ENCODE data around the gene CIRBP.

Gene CIRBP

GRCh38 chr19:1284293-1284978 is 15.3 kb downstream of the CIRBP start:
- Histone ChIP-seq H2BK120ac (ENCODE audit: insufficient read depth, low read length, poor library complexity) (no peak overlapping the region), H3K9me3 (ENCODE audit: insufficient read depth, low read depth, low read length) (no peaks in the 10 kb centered on the region), H2AK5ac (ENCODE audit: low read length) (no peak overlapping the region), H3K9ac (ENCODE audit: low read length) (no peak overlapping the region), H4K12ac (ENCODE audit: low read depth, low read length) (no peak overlapping the region), H3K18ac (ENCODE audit: low read length) (no peak overlapping the region), H2BK12ac (ENCODE audit: low read length) (no peak overlapping the region), H3K79me2 (ENCODE audit: control insufficient read depth, insufficient read depth, low read length, poor library complexity) (no peaks in the 10 kb centered on the region), H3K4ac (ENCODE audit: low read depth, low read length) (no peak overlapping the region), H4K8ac (ENCODE audit: low read depth, low read length) (no peak overlapping the region), H3K4me3 (ENCODE audit: low read depth, low read length) (no peak overlapping the region), H2BK5ac (ENCODE audit: low read depth, low read length, poor library complexity) (no peak overlapping the region), H3K79me1 (ENCODE audit: low read length) (no peaks in the 10 kb centered on the region), H3K14ac (ENCODE audit: low read length) (no peak overlapping the region), H2AFZ (ENCODE audit: insufficient read depth, low read length, poor library complexity) (no peak overlapping the region), H3K36me3 (ENCODE audit: control insufficient read depth in 1 of 2, insufficient read depth in 2 of 2, low read length in 2 of 2) (peaks cover under 1 to 1% of the 10 kb centered on the region in 2 experiments), H4K91ac (ENCODE audit: low read depth, low read length) (no peak overlapping the region), H3K4me2 (ENCODE audit: low read length) (no peak overlapping the region), H3K4me1 (ENCODE audit: control insufficient read depth in 1 of 2, insufficient read depth in 2 of 2, low read length in 2 of 2) (peaks cover 0 to 10% of the 10 kb centered on the region in 2 experiments), H3K27me3 (ENCODE audit: insufficient read depth, low read length) (peaks cover 7% of the 10 kb centered on the region), H3K27ac (ENCODE audit: low read depth, low read length) (no peak overlapping the region), H3K23ac (ENCODE audit: low read length) (no peak overlapping the region)
- no peak for DNase-seq
- no CpG with 5 or more reads among the region's 20 CpGs for WGBS (ENCODE audit: extremely low coverage, insufficient coverage, insufficient read length)

GRCh38 chr19:1284979-1285736 is 16.0 kb downstream of the CIRBP start:
- H3K27ac ChIP-seq (ENCODE audit: low read depth, low read length): no peak overlapping the region
- H2BK120ac ChIP-seq (ENCODE audit: insufficient read depth, low read length, poor library complexity): no peak overlapping the region
- H3K18ac ChIP-seq (ENCODE audit: low read length): no peak overlapping the region
- H3K9ac ChIP-seq (ENCODE audit: low read length): no peak overlapping the region
- no peak overlapping the region for H2AK5ac ChIP-seq (ENCODE audit: low read length)
- H3K79me2 ChIP-seq (ENCODE audit: control insufficient read depth, insufficient read depth, low read length, poor library complexity): no peaks in the 10 kb centered on the region
- WGBS (ENCODE audit: extremely low coverage, insufficient coverage, insufficient read length): no CpG with 5 or more reads among the region's 51 CpGs
- no peak overlapping the region for H2BK12ac ChIP-seq (ENCODE audit: low read length)
- peak overlapping the region; percentile 7 for H2AFZ ChIP-seq (ENCODE audit: insufficient read depth, low read length, poor library complexity)
- H3K4ac ChIP-seq (ENCODE audit: low read depth, low read length): no peak overlapping the region
- peak overlapping the region; percentile 57 for H4K8ac ChIP-seq (ENCODE audit: low read depth, low read length)
- H3K4me1 ChIP-seq (ENCODE audit: control insufficient read depth in 1 of 2, insufficient read depth in 2 of 2, low read length in 2 of 2): peaks cover 0 to 10% of the 10 kb centered on the region in 2 experiments
- H3K27me3 ChIP-seq (ENCODE audit: insufficient read depth, low read length): peaks cover 7% of the 10 kb centered on the region
- H3K14ac ChIP-seq (ENCODE audit: low read length): no peak overlapping the region
- no peak overlapping the region for H3K4me3 ChIP-seq (ENCODE audit: low read depth, low read length)
- no peak for DNase-seq
- H3K79me1 ChIP-seq (ENCODE audit: low read length): no peaks in the 10 kb centered on the region
- peak overlapping the region; percentile 63 for H3K4me2 ChIP-seq (ENCODE audit: low read length)
- peak overlapping the region; percentile 27 for H4K12ac ChIP-seq (ENCODE audit: low read depth, low read length)
- peak overlapping the region; percentile 30 for H4K91ac ChIP-seq (ENCODE audit: low read depth, low read length)
- H3K36me3 ChIP-seq (ENCODE audit: control insufficient read depth in 1 of 2, insufficient read depth in 2 of 2, low read length in 2 of 2): no peaks in the 10 kb centered on the region
- H3K9me3 ChIP-seq (ENCODE audit: insufficient read depth, low read depth, low read length): no peaks in the 10 kb centered on the region
- no peak overlapping the region for H3K23ac ChIP-seq (ENCODE audit: low read length)
- no peak overlapping the region for H2BK5ac ChIP-seq (ENCODE audit: low read depth, low read length, poor library complexity)

- no peak for DNase-seq
- peak within 1 kb of the TSS; percentile 7 for H2AFZ ChIP-seq (ENCODE audit: insufficient read depth, low read length, poor library complexity)
- peak within 1 kb of the TSS; percentile 65 for H2AK5ac ChIP-seq (ENCODE audit: low read length)
- H3K4me3 ChIP-seq (ENCODE audit: low read depth, low read length): peak within 1 kb of the TSS; percentile 71
- peak within 1 kb of the TSS; percentile 63 for H3K4me2 ChIP-seq (ENCODE audit: low read length)
- H3K14ac ChIP-seq (ENCODE audit: low read length): peak within 1 kb of the TSS; percentile 68
- peak within 1 kb of the TSS; percentile 70 for H4K12ac ChIP-seq (ENCODE audit: low read depth, low read length)
- no peaks in the 10 kb centered on the region for H3K36me3 ChIP-seq (ENCODE audit: control insufficient read depth in 1 of 2, insufficient read depth in 2 of 2, low read length in 2 of 2)
- peak within 1 kb of the TSS; percentile 61 for H3K18ac ChIP-seq (ENCODE audit: low read length)
- H2BK12ac ChIP-seq (ENCODE audit: low read length): no peak within 1 kb of the TSS
- H3K27me3 ChIP-seq (ENCODE audit: insufficient read depth, low read length): peaks cover 7% of the 10 kb centered on the region
- H3K4me1 ChIP-seq (ENCODE audit: control insufficient read depth in 1 of 2, insufficient read depth in 2 of 2, low read length in 2 of 2): peaks cover 0 to 10% of the 10 kb centered on the region in 2 experiments
- H3K9ac ChIP-seq (ENCODE audit: low read length): no peak within 1 kb of the TSS
- no peak within 1 kb of the TSS for H2BK120ac ChIP-seq (ENCODE audit: insufficient read depth, low read length, poor library complexity)
- no peaks in the 10 kb centered on the region for H3K79me2 ChIP-seq (ENCODE audit: control insufficient read depth, insufficient read depth, low read length, poor library complexity)
- no CpG with 5 or more reads among the region's 113 CpGs for WGBS (ENCODE audit: extremely low coverage, insufficient coverage, insufficient read length)
- H4K91ac ChIP-seq (ENCODE audit: low read depth, low read length): peak within 1 kb of the TSS; percentile 30
- no peaks in the 10 kb centered on the region for H3K9me3 ChIP-seq (ENCODE audit: insufficient read depth, low read depth, low read length)
- no peaks in the 10 kb centered on the region for H3K79me1 ChIP-seq (ENCODE audit: low read length)
- no peak within 1 kb of the TSS for H3K27ac ChIP-seq (ENCODE audit: low read depth, low read length)
- peak within 1 kb of the TSS; percentile 21 for H3K4ac ChIP-seq (ENCODE audit: low read depth, low read length)
- H2BK5ac ChIP-seq (ENCODE audit: low read depth, low read length, poor library complexity): no peak within 1 kb of the TSS
- no peak within 1 kb of the TSS for H3K23ac ChIP-seq (ENCODE audit: low read length)
- peak within 1 kb of the TSS; percentile 66 for H4K8ac ChIP-seq (ENCODE audit: low read depth, low read length)
These were observed 16.7 kb downstream of the CIRBP start, which contains the start of gene EFNA2 for GRCh38 chr19:1285737-1286360. Gene EFNA2, plus strand, starts transcription at chr19:1285873. Its CDS starts 296 bp downstream, at chr19:1286169.

- peak overlapping the region; percentile 21 for H3K4ac ChIP-seq (ENCODE audit: low read depth, low read length)
- no peaks in the 10 kb centered on the region for H3K36me3 ChIP-seq (ENCODE audit: control insufficient read depth in 1 of 2, insufficient read depth in 2 of 2, low read length in 2 of 2)
- no peak overlapping the region for H2BK5ac ChIP-seq (ENCODE audit: low read depth, low read length, poor library complexity)
- H3K14ac ChIP-seq (ENCODE audit: low read length): peak overlapping the region; percentile 68
- no peak overlapping the region for H2AFZ ChIP-seq (ENCODE audit: insufficient read depth, low read length, poor library complexity)
- H4K8ac ChIP-seq (ENCODE audit: low read depth, low read length): peak overlapping the region; percentile 33
- no peak overlapping the region for H3K27ac ChIP-seq (ENCODE audit: low read depth, low read length)
- no peak overlapping the region for H3K9ac ChIP-seq (ENCODE audit: low read length)
- peaks cover 7% of the 10 kb centered on the region for H3K27me3 ChIP-seq (ENCODE audit: insufficient read depth, low read length)
- no peak for DNase-seq
- H3K4me2 ChIP-seq (ENCODE audit: low read length): peak overlapping the region; percentile 63
- H3K4me3 ChIP-seq (ENCODE audit: low read depth, low read length): peak overlapping the region; percentile 71
- no peak overlapping the region for H2BK12ac ChIP-seq (ENCODE audit: low read length)
- peak overlapping the region; percentile 61 for H3K18ac ChIP-seq (ENCODE audit: low read length)
- no peaks in the 10 kb centered on the region for H3K79me1 ChIP-seq (ENCODE audit: low read length)
- peaks cover 0 to 10% of the 10 kb centered on the region in 2 experiments for H3K4me1 ChIP-seq (ENCODE audit: control insufficient read depth in 1 of 2, insufficient read depth in 2 of 2, low read length in 2 of 2)
- peak overlapping the region; percentile 70 for H4K12ac ChIP-seq (ENCODE audit: low read depth, low read length)
- H3K9me3 ChIP-seq (ENCODE audit: insufficient read depth, low read depth, low read length): no peaks in the 10 kb centered on the region
- H2BK120ac ChIP-seq (ENCODE audit: insufficient read depth, low read length, poor library complexity): no peak overlapping the region
- H3K79me2 ChIP-seq (ENCODE audit: control insufficient read depth, insufficient read depth, low read length, poor library complexity): no peaks in the 10 kb centered on the region
- peak overlapping the region; percentile 65 for H2AK5ac ChIP-seq (ENCODE audit: low read length)
- H4K91ac ChIP-seq (ENCODE audit: low read depth, low read length): peak overlapping the region; percentile 27
- no peak overlapping the region for H3K23ac ChIP-seq (ENCODE audit: low read length)
- no CpG with 5 or more reads among the region's 38 CpGs for WGBS (ENCODE audit: extremely low coverage, insufficient coverage, insufficient read length)
These were observed 17.6 kb downstream of the CIRBP start for GRCh38 chr19:1286487-1287353.
